ENCODE data around the gene ASB2. TPM values are rescaled to one million over a fixed set of nuclear protein-coding genes. Genes with fewer than 3 reads are reported as not detected.

Gene ASB2
- total RNA-seq, 2 experiments from 2014 or later = 2.4 to 2.5 TPM

DNA sequence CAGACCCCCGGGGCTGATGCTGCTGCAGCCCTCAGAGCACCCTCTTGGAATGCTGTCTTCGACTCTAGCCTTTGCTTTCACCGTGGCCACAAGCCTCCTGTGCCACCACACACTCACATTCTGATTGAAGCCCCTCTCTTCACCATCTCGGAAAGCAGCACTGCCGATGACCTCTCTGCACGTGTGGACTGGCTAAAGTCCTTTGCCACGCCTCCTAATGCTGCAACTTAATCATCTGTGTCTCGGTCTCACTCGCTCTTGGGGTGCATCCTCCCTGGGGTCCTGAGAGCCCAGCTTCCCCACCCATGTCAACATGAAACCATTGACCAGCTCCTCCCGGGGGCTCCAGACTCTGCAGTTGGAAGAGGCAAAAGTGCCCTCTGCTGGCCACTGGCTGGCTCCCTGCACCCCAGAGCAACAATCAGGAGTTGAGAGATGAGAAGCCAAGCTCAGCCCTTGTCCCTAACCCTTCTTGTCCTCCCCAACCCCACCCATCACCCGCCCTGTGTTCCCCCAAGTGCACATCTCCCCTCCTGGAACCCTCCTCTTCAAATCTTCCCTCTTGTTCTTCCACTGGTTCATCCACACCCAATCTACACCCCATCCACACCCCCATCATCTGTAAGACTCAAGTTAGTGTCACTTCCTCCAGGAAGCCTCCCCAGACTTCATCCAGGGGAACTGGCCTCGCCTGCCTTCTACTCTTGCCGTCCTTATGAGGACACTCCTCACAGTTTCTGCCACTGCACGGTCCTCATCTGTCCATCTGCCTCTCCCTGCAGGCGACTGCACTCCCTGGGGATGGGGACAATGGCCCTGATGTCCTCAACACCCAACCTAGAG, 72.8 kb downstream of the ASB2 start:
- no peak for DNase-seq
- Mint-ChIP-seq H3K9me3 (no peaks in the 10 kb centered on the region), H3K4me3 (no peak overlapping the region), H3K36me3 (ENCODE audit: low read depth) (no peaks in the 10 kb centered on the region), H3K4me1 (ENCODE audit: low read depth) (peaks cover 2% of the 10 kb centered on the region), H3K27ac (no peak overlapping the region), H3K27me3 (ENCODE audit: low read depth) (peaks cover 4% of the 10 kb centered on the region)
- CTCF ChIA-PET = interaction anchor here (0.6 to 0.9 kb wide), 3 partner anchors 10 to 146 kb away, joined by 3 to 4 read pairs (median 4); no protein-coding TSS in a partner anchor
- intact Hi-C loops (cut with micrococcal nuclease) = loop anchor here (10.0 kb wide), 1 partner anchor 789 kb away; the partner anchor contains the start of gene ITPK1

DNA sequence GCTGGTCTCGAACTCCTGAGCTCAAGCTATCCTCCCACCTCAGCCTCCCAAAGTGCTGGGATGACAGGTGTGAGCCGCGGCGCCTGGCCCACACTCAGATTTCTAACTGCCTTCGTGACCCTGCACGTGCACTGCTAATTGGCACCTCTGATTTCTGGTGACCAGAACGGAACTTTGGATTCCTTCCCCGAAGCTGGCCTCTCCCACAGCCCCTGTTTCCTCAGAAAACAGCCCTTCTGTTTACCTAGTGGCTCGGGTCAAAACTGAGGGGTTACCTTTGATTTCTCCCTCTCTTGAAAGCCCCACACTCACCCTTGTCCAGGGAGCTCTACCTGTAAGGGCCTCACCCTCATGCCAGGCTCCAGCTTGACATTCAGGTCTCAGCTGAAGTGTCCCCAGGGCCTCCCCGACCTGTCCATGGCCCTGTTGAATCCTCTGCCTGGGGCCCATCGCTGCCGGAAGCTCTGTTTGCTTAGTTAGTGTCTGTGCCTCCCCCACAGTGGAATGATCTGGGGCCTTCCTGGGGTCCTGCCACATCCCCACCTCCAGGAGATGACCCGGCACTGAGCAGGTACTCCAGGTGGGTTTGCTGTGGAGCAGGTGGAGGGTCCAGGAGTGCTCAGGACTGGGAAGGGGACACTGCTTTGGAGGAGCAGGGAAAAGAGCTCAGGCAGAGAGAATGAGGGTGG, 73.6 kb downstream of the ASB2 start:
- no peak overlapping the region for H3K4me3 Mint-ChIP-seq
- H3K4me1 Mint-ChIP-seq (ENCODE audit: low read depth) = peaks cover 2% of the 10 kb centered on the region
- intact Hi-C loops (cut with micrococcal nuclease) = loop anchor here (10.0 kb wide), 1 partner anchor 788 kb away; the partner anchor contains the start of gene ITPK1
- H3K27me3 Mint-ChIP-seq (ENCODE audit: low read depth) = peaks cover 4% of the 10 kb centered on the region
- H3K9me3 Mint-ChIP-seq = no peaks in the 10 kb centered on the region
- no peak for DNase-seq
- no peak overlapping the region for H3K27ac Mint-ChIP-seq
- CTCF ChIA-PET = interaction anchor here (0.6 to 1.4 kb wide), 3 partner anchors 10 to 147 kb away, joined by 3 to 4 read pairs (median 4); no protein-coding TSS in a partner anchor
- no peaks in the 10 kb centered on the region for H3K36me3 Mint-ChIP-seq (ENCODE audit: low read depth)

DNA sequence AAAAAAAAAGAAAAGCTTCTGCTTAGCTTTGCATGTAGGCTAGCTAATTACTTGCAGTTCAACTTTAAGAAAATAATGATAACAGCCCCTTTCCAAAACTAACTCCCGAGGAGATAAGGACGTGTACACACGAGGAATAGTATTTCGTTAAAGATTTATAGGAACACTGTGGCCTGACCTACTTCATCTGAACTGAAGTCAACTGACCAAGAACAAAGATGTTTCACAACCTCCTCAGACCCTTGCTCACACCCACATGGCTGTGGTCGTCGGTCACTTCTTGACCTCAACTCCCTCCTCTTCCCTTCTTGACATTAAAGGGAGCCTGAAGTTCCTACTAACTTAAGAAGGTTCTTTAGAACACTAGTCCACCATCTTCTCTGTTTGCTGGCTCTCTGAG, 74.6 kb downstream of the ASB2 start:
- intact Hi-C loops (cut with micrococcal nuclease) = loop anchor here (10.0 kb wide), 1 partner anchor 787 kb away; the partner anchor contains the start of gene ITPK1

DNA sequence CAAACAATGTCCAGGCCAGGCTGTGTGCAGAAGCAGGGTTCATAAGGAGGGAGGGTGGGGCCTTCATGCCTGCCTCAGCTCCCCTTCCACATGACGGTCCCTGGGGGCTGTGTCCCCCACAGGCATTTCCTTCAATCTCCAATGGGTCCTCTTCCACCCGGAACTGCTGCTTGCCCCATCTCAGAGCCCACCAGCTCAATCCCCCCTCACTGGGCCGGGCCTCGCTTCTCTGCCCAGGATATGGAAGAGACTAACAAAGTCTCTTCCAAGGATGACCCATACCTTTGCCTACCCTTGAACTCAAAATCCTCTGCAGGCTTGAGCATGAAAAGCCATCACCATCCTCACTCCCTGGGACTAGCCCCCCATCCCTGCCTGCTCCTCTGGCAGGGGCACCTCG, 77.6 kb downstream of the ASB2 start:
- CTCF ChIA-PET = interaction anchor here (0.7 to 1.9 kb wide), 3 partner anchors 8 to 244 kb away, joined by 3 to 9 read pairs (median 5); no protein-coding TSS in a partner anchor
- no peaks in the 10 kb centered on the region for H3K9me3 Mint-ChIP-seq
- H3K27ac Mint-ChIP-seq = no peak overlapping the region
- H3K4me3 Mint-ChIP-seq = no peak overlapping the region
- intact Hi-C loops (cut with micrococcal nuclease) = no loop called here
- H3K36me3 Mint-ChIP-seq (ENCODE audit: low read depth) = no peaks in the 10 kb centered on the region
- H3K27me3 Mint-ChIP-seq (ENCODE audit: low read depth) = peaks cover under 1% of the 10 kb centered on the region
- H3K4me1 Mint-ChIP-seq (ENCODE audit: low read depth) = no peaks in the 10 kb centered on the region
- DNase-seq = no peak

More for the DNA sequence above, 74.6 kb downstream of the ASB2 start:
- Mint-ChIP-seq H3K36me3 (ENCODE audit: low read depth) (no peaks in the 10 kb centered on the region), H3K27me3 (ENCODE audit: low read depth) (peaks cover 4% of the 10 kb centered on the region), H3K4me3 (no peak overlapping the region), H3K9me3 (no peaks in the 10 kb centered on the region), H3K4me1 (ENCODE audit: low read depth) (peaks cover 2% of the 10 kb centered on the region), H3K27ac (no peak overlapping the region)
- no peak for DNase-seq
- CTCF ChIA-PET = interaction anchor here (1.4 kb wide), 1 partner anchor 35 kb away, joined by 3 read pairs; no protein-coding TSS in a partner anchor

GRCh38 chr14:93898081-93898611, 78.2 kb downstream of the ASB2 start:
- no peak overlapping the region for H3K27ac Mint-ChIP-seq
- no peak overlapping the region for H3K4me3 Mint-ChIP-seq
- intact Hi-C loops (cut with micrococcal nuclease) = no loop called here
- no peaks in the 10 kb centered on the region for H3K4me1 Mint-ChIP-seq (ENCODE audit: low read depth)
- H3K9me3 Mint-ChIP-seq = no peaks in the 10 kb centered on the region
- DNase-seq = no peak
- no peaks in the 10 kb centered on the region for H3K36me3 Mint-ChIP-seq (ENCODE audit: low read depth)
- CTCF ChIA-PET = interaction anchor here (0.7 to 1.9 kb wide), 4 partner anchors 9 to 281 kb away, joined by 3 to 9 read pairs (median 4); no protein-coding TSS in a partner anchor
- H3K27me3 Mint-ChIP-seq (ENCODE audit: low read depth) = no peaks in the 10 kb centered on the region

DNA sequence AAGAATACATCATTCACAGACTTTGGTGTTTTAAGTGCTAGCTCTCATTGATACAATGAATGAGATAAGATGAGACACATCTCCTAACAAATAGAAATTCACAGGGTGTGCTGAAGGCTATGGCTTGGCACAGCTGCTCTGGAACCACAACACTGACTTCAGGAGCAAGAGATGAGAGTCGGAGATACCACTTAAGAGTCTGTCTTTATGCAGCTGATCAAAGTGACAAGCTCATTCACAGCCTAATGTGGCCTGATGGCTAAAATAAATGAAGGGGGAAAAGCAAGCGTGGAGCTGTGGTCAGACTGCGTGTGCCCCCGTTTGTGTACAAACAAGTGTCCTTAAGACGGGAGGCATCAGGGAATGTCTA, 78.9 kb downstream of the ASB2 start:
- Mint-ChIP-seq H3K4me1 (ENCODE audit: low read depth) (no peaks in the 10 kb centered on the region), H3K4me3 (no peak overlapping the region), H3K9me3 (no peaks in the 10 kb centered on the region), H3K27ac (no peak overlapping the region), H3K36me3 (ENCODE audit: low read depth) (no peaks in the 10 kb centered on the region), H3K27me3 (ENCODE audit: low read depth) (peaks cover 2% of the 10 kb centered on the region)
- DNase-seq = no peak
- intact Hi-C loops (cut with micrococcal nuclease) = no loop called here
- CTCF ChIA-PET = interaction anchor here (0.7 to 1.9 kb wide), 3 partner anchors 9 to 282 kb away, joined by 4 to 9 read pairs (median 5); no protein-coding TSS in a partner anchor

GRCh38 chr14:93895023-93895604, 81.3 kb downstream of the ASB2 start:
- CTCF ChIA-PET = interaction anchor here (1.1 to 1.8 kb wide), 4 partner anchors 12 to 241 kb away, joined by 3 to 7 read pairs (median 4); no protein-coding TSS in a partner anchor
- Mint-ChIP-seq H3K36me3 (ENCODE audit: low read depth) (no peaks in the 10 kb centered on the region), H3K9me3 (no peaks in the 10 kb centered on the region)

DNA sequence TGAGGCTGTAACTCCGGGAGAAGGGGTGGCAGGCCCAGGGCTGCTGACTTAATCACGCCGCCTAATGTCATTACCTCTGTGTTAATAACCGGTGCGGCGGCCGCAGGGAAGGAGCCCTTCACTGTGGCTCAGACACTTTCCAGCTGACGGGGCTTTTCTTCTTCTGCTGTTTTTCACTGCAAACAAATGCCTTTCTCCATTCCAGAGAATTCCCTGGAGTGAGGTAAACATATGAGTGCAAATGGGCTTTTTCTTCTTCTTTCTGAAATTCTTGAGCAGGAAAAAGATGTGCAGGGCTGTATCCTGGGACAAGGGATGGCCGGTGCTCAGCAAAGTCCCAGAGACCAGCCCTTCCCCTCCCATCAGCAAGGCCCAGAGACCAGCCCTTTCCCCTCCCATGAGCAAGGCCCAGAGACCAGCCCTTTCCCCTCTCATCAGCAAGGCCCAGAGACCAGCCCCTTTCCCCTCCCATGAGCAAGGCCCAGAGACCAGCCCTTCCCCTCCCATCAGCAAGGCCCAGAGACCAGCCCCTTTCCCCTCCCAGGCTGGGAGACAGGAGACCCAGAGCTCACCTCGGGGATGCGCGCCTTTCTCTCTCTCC, 82.6 kb downstream of the ASB2 start:
- no peaks in the 10 kb centered on the region for H3K9me3 Mint-ChIP-seq
- H3K4me1 Mint-ChIP-seq (ENCODE audit: low read depth) = no peaks in the 10 kb centered on the region
- CTCF ChIA-PET = interaction anchor here (0.6 to 1.3 kb wide), 6 partner anchors 9 to 240 kb away, joined by 3 to 4 read pairs (median 3); no protein-coding TSS in a partner anchor
- DNase-seq = no peak
- H3K4me3 Mint-ChIP-seq = no peak overlapping the region
- no peaks in the 10 kb centered on the region for H3K36me3 Mint-ChIP-seq (ENCODE audit: low read depth)
- peaks cover 14% of the 10 kb centered on the region for H3K27me3 Mint-ChIP-seq (ENCODE audit: low read depth)
- intact Hi-C loops (cut with micrococcal nuclease) = loop anchor here (1.0 to 5.0 kb wide), 2 partner anchors 156 to 238 kb away; no protein-coding TSS in a partner anchor
- no peak overlapping the region for H3K27ac Mint-ChIP-seq

More at GRCh38 chr14:93895023-93895604, 81.3 kb downstream of the ASB2 start:
- intact Hi-C loops (cut with micrococcal nuclease) = no loop called here
- H3K4me3 Mint-ChIP-seq = no peak overlapping the region
- H3K27ac Mint-ChIP-seq = no peak overlapping the region
- no peaks in the 10 kb centered on the region for H3K4me1 Mint-ChIP-seq (ENCODE audit: low read depth)
- DNase-seq = no peak
- peaks cover 14% of the 10 kb centered on the region for H3K27me3 Mint-ChIP-seq (ENCODE audit: low read depth)

DNA sequence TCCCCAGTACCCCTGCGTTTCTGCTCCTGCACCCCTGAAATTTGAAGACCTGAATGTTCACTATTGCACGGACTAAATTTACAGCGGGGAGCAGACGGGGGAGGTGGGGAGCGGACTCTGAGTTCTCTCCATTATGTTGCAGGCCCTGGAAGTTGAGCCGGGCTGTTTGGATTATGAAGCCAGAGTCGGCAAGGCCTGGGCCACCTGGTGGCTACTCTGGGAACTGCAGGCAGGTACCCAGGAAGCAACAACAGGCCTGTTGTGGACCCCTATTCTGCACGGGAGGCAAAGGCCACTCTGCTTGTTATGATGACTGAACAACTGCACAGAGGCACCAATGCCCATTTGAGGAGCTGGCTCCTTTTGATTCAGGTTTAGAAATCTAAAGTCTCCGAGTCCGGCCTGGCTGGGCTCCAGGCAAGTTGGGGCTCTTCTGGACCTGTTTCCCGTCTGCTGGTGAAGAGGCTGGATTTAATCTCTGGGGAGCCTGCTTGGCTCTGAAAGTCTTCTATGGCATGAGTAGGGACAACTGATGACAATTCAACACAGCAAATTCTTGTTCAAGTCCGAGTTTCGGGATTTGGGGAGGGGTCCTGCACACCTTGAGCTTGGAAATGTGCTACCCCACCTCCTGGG, 83.3 kb downstream of the ASB2 start:
- intact Hi-C loops (cut with micrococcal nuclease) = loop anchor here (1.0 to 5.0 kb wide), 2 partner anchors 156 to 238 kb away; no protein-coding TSS in a partner anchor
- peak; percentile 78 for DNase-seq
- Mint-ChIP-seq H3K4me3 (no peak overlapping the region), H3K27me3 (ENCODE audit: low read depth) (peaks cover 21% of the 10 kb centered on the region), H3K4me1 (ENCODE audit: low read depth) (no peaks in the 10 kb centered on the region), H3K9me3 (no peaks in the 10 kb centered on the region), H3K36me3 (ENCODE audit: low read depth) (no peaks in the 10 kb centered on the region), H3K27ac (no peak overlapping the region)
- CTCF ChIA-PET = interaction anchor here (0.6 to 1.3 kb wide), 7 partner anchors 10 to 239 kb away, joined by 3 to 6 read pairs (median 3); no protein-coding TSS in a partner anchor

DNA sequence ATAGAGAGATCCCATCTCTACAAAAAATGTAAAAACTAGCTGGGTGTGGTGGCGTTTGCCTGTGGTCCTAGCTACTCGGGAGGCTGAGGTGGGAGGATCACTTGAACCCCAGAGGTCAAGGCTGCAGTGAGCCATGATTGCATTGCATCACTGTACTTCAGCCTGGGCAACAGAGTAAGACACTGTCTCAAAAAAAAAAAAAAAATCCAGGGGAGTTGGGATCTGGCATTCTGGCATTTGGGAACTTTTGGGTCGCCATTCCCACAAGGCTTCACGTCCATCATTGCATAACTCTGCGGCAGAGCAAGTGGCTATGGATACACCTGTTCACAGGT, 83.9 kb downstream of the ASB2 start:
- Mint-ChIP-seq H3K27me3 (ENCODE audit: low read depth) (peaks cover 23% of the 10 kb centered on the region), H3K27ac (no peak overlapping the region), H3K4me1 (ENCODE audit: low read depth) (no peaks in the 10 kb centered on the region), H3K4me3 (no peak overlapping the region), H3K9me3 (no peaks in the 10 kb centered on the region), H3K36me3 (ENCODE audit: low read depth) (no peaks in the 10 kb centered on the region)
- CTCF ChIA-PET = interaction anchor here (0.7 to 1.3 kb wide), 4 partner anchors 22 to 237 kb away, joined by 3 to 7 read pairs (median 5); no protein-coding TSS in a partner anchor
- intact Hi-C loops (cut with micrococcal nuclease) = loop anchor here (5.0 kb wide), 1 partner anchor 155 kb away; no protein-coding TSS in a partner anchor
- DNase-seq = no peak

Measured in activated naive CD4-positive, alpha-beta T cell treated with anti-CD3 and anti-CD28 coated beads for 36 hours (primary cell).